Head of caudate nucleus (tissue), 42 donors: ENCODE results near the gene SLC15A3.
A peak's percentile ranks its signal among the peaks of the same experiment; 100 is the strongest.
"Not testable (repeated sequence)": the region's sequence is repeated elsewhere in the genome, so short reads cannot be mapped to it uniquely, and the experiment has no call there.

Experiments used
- DNase-seq, 42 donors: peaks; one replicate each; pipeline versions ENCODE4 v3.0.0 to v3.0.0-alpha.2; 2020 to 2021; ENCODE audit warnings: mixed read lengths in 7 of 42
- intact Hi-C: fragments of 100-400 bp; cut with DNase I; formaldehyde crosslinking; loops from one replicate; pipeline ENCODE4 v1.15.0; 2022

SLC15A3 gene

DNA sequence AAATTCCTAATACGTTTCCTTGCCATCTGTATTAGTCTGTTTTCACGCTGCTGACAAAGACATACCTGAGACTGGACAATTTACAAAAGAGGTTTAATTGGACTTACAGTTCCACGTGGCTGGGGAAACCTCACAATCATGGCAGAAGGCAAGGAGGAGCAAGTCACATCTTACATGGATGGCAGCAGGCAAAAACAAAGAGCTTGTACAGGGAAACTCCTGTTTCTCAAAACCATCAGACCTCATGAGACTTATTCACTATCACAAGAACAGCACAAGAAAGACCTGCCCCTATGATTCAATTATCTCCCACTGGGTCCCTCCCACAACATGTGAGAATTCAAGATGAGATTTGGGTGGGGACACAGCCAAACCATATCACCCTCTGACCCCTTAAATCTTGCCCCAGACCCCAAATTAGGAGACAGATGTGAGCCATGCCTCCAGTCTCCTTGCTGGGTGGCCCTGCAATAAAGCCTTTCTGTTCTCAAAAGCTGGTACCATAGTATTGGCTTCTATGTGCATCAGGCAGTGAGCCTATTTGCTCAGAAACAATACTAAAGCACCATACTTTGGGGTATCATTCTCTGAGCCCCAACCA, 42.2 kb downstream of the SLC15A3 start:
- DNase-seq: not testable (repeated sequence)
- intact Hi-C loops: loop anchor here (5.0 kb wide), 2 partner anchors 67 to 253 kb away; partner anchors contain the start of genes CCDC86 and VPS37C

- no peak for DNase-seq
- intact Hi-C loops: loop anchor here (5.0 kb wide), 2 partner anchors 67 to 253 kb away; partner anchors contain the start of genes CCDC86 and VPS37C
Measured at GRCh38 chr11:60908803-60909202, 43.2 kb downstream of the SLC15A3 start.

- intact Hi-C loops: loop anchor here (5.0 kb wide), 2 partner anchors 64 to 256 kb away; partner anchors contain the start of genes CCDC86 and VPS37C
- peak; percentile 91 to 100 (median 98) for DNase-seq
Measured at GRCh38 chr11:60906132-60906972, 45.6 kb downstream of the SLC15A3 start, which contains the start of gene PRPF19. PRPF19 (minus strand) TSS chr11:60906585; CDS start chr11:60906382, 203 bp downstream.

DNA sequence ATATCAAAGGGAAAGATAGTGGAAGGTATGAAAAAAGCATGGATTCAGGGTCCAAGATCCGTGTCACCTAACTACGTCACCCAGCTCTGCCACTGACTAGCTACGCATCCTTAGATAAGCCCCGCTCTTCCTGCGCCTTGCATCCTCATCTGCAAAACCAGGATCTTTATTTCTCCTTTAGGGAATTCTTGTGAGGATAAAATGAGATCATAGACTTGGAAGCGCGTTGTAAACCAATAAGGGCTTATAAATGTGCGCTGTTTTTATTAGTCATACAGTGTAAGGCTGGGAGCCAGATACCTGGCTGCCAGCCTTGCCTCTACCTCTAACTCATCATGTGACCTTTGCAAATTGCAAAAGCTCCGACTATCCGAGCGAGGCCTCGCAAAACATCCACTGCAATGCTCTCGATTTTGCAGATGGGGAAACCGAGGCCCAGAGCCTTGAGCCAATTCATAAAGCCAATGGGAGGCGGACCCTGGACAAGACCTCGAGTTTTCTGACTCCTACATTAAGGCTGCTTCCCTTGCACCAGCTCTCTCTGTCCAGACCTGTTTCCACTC, 46.3 kb downstream of the SLC15A3 start:
- intact Hi-C loops: loop anchor here (5.0 kb wide), 2 partner anchors 63 to 257 kb away; partner anchors contain the start of genes CCDC86 and VPS37C
- peak in 14 of 42 donors; percentile 21 to 61 (median 41) for DNase-seq

DNA sequence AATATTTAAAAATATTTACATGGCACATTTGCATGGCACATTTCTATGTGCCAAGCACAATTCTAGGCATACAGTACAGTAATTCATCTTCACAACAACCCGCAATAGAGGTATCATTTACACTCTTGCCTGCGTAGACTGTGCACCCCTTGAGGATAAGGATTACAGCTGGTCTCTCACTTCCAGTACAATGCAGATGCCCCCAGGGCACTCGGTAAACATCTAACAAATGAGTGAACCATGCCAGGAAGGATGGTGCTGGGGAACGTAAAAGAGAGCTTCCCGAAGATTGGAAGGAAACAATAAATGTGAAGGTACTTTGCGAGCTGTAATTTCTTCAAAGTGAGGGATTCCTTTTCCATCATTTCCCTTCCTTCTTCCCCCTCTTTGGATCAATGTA, 46.9 kb downstream of the SLC15A3 start:
- DNase-seq: peak in 1 of 42 donors; percentile 12
- intact Hi-C loops: loop anchor here (5.0 kb wide), 2 partner anchors 63 to 257 kb away; partner anchors contain the start of genes CCDC86 and VPS37C

GRCh38 chr11:60902625-60903024, 49.4 kb downstream of the SLC15A3 start:
- intact Hi-C loops: loop anchor here (5.0 kb wide), 1 partner anchor 70 kb away; no protein-coding TSS in a partner anchor
- DNase-seq: no peak

DNA sequence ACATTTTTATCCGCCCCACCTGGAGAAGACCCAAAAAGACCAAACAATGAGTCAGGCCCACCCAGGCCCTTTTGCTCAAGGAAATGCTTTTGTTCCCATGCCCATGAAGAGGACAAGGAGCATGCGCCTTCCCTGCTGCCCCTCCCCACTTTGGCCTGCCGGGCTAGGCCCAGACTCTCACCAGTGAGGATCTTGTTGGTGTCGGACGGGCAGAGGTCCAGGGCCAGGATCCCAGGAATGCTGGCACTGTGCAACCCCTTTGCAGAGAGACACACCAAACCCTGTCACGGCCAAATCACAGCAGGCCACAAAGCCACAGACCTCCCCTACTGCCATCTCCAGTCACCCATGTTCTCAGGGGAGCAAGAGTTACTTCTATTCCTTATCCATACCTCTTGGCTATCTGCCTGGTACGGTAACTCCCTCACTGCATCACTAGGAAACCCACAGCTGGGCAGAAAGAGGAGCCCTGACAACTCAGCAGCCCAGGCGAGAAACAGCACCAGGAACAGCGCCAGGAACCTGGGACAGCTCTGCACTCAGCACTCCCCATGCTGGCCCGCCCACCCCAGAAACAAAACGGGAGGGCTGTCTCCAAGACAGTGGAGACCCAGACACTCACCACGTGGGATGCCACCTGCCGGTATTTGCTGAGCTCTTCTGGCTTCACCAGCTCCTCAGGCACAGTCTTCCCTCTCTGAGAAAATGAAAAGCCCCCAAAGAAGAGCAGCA, 51.1 kb downstream of the SLC15A3 start:
- intact Hi-C loops: loop anchor here (5.0 kb wide), 1 partner anchor 69 kb away; no protein-coding TSS in a partner anchor
- DNase-seq: peak in 2 of 42 donors; percentile 23 to 34

- intact Hi-C loops: loop anchor here (5.0 kb wide), 1 partner anchor 68 kb away; no protein-coding TSS in a partner anchor
- no peak for DNase-seq
Measured at GRCh38 chr11:60899977-60900376, 52.0 kb downstream of the SLC15A3 start.

- DNase-seq: peak in 26 of 42 donors; percentile 24 to 82 (median 57)
- intact Hi-C loops: no loop called here
Measured at GRCh38 chr11:60899046-60899936, 52.7 kb downstream of the SLC15A3 start.

GRCh38 chr11:60897496-60897895, 54.5 kb downstream of the SLC15A3 start:
- no peak for DNase-seq
- intact Hi-C loops: no loop called here

- intact Hi-C loops: no loop called here
Measured at GRCh38 chr11:60895687-60896086, 56.3 kb downstream of the SLC15A3 start.

DNA sequence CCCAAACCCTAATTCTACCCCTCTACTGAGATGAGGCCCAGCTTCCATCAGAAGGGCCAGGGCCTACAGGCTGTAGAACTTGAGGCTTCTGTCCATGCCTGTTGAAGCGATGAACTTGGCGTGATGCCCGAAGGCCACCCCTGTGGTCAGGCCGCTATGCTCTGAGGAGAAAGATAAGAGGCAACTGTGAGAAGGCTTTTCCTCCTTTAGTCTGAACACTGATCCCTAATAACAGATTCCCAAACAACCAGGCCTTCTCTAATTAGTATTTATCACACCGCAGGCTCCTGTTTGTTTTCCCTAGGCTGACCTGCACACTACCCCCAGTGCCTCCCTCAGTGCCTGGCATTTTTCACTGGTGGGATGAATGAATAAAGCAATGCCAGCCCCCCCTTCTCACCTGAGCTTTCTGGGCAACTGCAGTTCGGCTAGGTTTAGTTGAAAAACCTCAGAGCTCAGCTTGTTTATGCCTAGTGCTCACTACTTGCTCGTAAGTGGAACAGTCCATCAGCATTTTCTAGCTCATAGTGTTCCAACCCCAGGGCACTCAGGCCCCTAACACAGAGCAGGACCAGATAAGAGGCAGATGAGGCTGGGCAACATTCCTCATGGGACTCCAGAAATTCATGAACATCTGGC, 60.8 kb downstream of the SLC15A3 start:
- intact Hi-C loops: no loop called here

More at GRCh38 chr11:60895687-60896086, 56.3 kb downstream of the SLC15A3 start:
- DNase-seq: no peak

DNA sequence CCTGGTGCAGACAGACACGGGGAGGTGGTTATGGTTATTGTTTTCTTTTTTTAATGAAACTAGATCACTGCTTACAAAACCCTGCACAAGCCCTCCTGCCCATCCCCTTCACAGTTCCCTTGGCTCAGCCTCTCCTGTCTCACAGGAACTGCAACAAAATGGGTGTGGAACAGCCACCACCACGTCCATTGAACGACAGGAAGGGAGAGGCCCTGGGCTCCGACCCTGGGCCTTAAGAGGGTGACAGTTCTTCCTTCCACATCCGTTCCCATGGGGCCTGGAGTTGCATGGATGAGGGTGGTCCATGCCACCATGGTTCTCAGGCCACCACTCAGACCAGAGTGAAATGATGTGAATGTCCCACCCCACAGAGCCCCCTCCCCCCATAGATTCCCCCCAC, 61.3 kb downstream of the SLC15A3 start:
- no peak for DNase-seq
- intact Hi-C loops: no loop called here

More for the DNA sequence above, 60.8 kb downstream of the SLC15A3 start:
- no peak for DNase-seq

- intact Hi-C loops: no loop called here
- no peak for DNase-seq
Measured at GRCh38 chr11:60889869-60890311, 62.1 kb downstream of the SLC15A3 start.

- DNase-seq: peak in 29 of 42 donors; percentile 21 to 71 (median 45)
- intact Hi-C loops: no loop called here
Measured at GRCh38 chr11:60887556-60887955, 64.4 kb downstream of the SLC15A3 start.
